ENCODE measurements around the gene EBNA1BP2. TPM values are rescaled to one million over a fixed set of nuclear protein-coding genes. Genes with fewer than 3 reads are reported as not detected.
"Not testable (repeated sequence)": the region's sequence is repeated elsewhere in the genome, so short reads cannot be mapped to it uniquely, and the experiment has no call there.

EBNA1BP2 gene
- total RNA-seq, 1 donor from 2014 or later = 55.8 TPM

DNA sequence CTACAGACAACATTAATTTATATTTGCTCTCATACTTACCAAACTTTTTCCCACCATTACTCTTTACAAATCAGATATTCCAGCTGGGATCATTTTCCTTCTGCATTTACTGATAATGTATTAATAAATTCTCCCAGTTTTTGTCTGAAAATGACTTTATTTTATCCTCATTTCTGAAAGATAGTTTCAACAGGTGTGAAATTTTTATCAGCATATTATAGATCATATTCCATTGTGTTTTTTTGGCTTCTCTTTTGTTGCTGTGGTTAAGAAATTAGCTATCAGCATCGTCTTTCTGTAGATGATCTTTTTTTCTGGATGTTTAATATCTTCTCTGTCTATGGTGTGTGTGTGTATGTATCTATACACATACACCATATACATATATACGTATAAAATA, 2.8 kb upstream of the EBNA1BP2 start:
- no peak for DNase-seq (ENCODE audit: low spot score)

DNA sequence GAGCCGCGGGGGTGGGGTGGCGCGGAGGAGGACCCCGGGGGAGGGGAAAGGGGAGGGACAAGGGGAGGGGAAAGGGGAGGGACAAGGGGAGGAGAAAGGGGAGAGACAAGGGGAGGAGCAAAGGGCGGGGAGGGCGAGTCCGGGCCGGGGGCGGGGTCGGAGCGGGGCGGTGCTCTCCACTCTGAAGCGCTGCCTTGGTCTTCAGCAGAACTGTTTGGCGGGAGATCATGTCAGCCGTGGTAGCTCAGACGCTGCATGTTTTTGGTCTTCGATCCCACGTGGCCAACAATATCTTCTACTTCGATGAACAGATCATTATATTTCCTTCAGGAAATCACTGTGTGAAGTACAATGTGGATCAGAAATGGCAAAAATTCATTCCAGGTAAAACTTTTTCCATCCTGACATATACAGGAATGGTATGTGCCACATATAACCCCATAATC, 460 bp upstream of the EBNA1BP2 start:
- DNase-seq (ENCODE audit: low spot score) = no peak

DNA sequence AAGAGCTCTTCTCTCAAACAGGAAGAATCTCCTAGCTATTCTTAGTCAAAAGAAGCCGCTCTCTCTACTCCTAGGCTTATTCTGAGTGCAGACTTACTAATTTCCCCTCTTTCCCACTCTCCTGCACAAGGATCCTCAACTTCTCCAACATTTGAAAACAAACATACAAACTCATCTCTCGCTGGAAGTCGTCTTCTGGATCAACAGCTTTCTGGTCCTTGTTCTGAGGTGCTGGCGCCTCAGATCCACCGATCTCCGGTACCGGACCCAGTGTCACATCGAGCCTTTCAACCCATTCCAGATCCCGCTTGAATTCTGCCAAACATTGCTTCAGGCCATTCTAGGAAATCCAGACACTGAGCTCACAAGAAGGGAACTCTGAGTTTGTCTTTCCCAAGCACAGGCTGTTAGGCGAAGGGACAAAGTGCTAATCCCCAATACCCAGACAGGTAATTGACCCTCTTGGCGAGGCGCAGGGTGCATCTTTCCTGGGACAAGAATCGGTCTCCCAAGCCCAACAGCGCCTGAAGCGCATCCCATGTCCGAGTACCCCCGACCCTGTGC, 696 bp downstream of the EBNA1BP2 start:
- DNase-seq (ENCODE audit: low spot score) = no peak

DNA sequence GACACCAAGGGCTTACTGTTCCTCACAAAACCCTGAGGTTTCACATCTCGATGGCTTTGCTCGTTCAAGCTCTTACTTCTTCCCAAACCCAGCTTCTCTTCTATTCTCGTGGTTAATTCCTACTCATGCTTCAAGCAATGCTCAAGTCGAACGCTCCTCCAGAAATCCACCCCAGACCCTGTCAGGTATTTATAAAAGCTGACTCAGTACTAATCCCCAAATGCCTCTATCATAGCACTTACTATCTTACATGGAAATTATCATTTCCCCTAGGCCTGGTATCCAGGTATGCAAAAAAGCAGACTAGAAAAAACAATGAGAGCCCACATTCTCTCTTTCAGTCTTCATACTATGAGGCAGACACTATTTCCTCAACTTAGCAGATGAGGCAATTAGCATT, 6.3 kb downstream of the EBNA1BP2 start:
- no peak for DNase-seq (ENCODE audit: low spot score)

DNA sequence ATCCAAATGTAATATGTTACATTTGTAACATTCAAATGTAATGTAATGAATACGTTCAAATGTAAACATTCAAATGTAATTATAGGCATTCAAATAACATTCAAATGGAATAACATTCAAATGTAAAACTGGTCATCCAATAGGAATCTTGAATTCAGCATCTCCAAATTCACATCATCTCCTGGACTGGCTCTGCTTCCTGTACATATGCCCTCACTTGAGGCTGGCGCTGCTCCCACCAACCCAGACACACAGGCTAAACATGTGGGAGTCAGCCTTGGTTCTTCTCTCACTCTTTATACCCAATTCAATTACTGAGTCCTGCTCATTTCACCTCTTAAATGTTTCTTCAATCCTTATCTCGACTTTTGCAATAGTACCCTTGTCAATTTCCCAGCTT, 6.9 kb downstream of the EBNA1BP2 start:
- no peak for DNase-seq (ENCODE audit: low spot score)

DNA sequence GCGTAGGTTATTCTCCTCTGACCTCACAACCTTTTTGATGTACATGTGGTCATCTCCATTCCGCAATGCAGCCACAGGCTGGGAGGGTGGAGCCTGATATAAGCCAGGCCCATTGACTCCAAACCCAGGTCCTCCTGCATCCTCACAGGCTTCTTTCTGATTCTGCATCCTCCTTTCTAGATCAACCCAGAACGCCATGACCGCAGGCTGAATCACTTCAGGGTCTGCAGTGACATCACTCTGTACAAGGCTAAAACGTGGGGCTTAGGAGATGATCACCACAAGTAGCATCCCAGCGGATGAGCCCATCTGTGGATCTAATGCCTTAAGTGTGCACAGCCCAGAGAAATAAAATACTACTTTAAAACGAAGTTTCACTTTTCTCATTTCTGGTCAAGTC, 16.1 kb downstream of the EBNA1BP2 start:
- DNase-seq (ENCODE audit: low spot score) = peak; percentile 33

DNA sequence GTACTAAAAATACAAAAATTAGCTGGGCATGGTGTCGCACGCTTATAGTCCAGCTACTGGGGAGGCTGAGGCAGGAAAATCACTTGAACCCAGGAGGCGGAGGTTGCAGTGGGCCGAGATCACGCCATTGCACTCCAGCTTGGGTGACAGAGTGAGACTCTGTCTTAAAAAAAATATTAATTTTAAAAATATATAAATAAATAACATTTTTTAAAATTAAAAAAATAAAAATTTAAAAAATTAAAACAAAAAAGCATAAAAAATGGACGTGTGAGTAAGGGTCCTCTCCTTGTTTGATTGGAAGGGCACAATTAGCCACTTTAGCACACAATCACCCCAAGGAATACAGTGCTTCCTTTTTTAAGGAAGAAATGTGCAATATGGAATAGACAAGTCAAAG, 18.6 kb downstream of the EBNA1BP2 start:
- DNase-seq (ENCODE audit: low spot score) = no peak

DNA sequence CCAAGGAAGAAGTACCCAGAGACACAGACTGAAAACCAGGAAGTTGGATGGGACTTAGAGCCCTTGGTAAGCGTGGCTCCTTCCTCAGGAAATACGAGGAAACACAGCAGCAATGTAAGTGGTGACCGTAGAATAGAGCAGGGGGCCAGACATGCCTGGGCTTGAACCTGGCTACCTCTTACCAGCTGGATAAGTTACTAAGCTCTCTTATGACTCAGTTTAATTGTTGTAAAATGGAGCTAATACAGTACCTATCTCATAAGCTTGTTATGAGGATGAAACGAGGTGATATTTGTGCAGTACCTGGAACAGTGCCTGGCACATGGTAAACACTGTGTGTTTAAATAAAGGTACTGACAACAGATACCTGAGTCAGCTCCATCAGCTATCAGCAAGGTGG, 19.2 kb downstream of the EBNA1BP2 start:
- peak; percentile 18 for DNase-seq (ENCODE audit: low spot score)

DNA sequence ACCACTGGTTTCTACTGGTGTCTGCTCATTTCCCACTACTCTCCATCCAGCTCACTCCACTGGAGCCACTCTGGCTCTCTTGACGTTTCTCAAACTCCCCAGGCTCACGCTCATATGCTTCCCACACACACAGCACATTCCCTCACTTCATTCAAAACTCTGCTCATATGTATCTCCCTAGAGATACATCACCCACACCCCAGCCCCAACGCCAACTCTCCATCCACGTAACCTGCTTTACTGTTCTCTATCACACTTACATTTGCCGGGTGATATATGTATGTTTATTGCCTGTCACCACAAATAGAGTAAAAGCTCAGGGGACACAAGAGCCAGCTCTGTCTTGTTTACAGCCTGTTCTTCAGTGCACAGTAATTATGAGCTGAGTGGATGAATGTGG, 22.2 kb downstream of the EBNA1BP2 start:
- peak; percentile 39 for DNase-seq (ENCODE audit: low spot score)

DNA sequence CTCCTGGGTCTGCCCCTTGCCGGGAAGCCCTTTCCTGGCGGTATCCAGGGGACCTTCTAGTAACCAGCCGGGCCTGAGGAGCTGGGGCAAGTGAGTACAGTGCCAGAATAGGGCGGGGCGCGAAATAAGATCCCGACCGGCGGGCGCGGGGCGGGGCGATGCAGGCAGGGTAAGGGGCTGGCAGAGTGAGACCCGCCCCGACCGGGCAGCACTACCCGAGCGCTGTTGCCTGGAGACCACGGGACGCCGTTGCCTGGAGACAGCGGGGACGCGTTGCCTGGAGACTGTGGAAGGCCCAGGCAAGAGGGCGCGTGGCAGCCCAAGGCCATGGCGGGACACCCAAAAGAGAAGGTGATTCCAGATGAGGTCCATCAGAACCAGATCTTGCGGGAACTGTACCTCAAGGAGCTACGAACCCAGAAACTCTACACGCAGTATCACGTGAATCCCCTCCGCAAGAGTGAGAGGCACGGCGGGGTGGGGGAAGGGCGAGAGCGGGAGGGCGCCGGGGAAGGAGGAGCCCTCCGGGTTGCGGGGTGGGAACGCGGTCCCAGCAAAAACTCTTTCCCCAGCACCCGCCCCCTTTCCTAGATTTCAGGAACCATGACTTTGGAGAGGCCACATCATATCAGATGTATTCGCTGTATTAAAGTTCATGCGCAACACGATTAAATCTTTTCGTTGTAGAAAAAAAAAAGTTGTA, 24.3 kb downstream of the EBNA1BP2 start:
- DNase-seq (ENCODE audit: low spot score) = peak; percentile 90

DNA sequence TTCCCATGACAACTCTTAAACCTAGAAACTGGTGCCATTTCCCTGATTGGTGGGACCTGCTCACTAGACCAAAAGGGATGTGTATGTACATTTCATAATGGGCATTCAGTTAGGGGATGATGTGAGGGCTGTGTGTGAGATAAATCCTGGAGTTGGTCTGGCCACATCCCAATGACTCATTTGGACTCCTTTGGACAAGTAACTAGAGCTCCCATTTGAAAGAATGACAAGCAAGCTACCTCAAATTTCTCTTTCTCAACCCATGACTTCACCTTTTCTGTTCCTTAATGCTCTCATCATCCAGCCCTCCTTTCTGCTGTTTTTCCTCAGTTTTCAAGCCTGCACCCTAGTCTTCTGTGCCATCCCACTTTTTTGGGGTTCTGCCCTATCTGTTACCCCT, 27.9 kb downstream of the EBNA1BP2 start:
- no peak for DNase-seq (ENCODE audit: low spot score)

DNA sequence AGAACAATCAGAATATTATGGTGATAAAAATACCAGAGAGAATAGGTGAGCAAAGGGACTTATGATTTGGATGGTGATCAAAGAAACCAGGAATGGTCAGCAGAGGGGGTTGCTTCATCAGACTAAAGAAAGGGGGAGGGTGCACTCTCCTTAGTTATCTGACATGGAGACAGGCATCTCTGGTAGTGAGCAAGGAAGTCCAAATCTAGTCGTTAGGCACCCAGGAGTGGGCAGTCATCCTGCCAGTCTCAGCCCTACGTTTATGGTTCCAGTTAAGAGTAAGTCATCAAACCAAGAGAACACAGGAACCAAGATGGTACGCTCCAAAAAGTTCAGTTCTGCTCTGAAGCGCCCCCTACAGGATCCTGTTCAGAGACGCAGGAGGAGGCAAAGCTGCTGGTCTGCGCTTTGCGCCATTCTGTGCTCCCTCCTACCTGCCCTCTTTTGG, 28.6 kb downstream of the EBNA1BP2 start:
- no peak for DNase-seq (ENCODE audit: low spot score)

DNA sequence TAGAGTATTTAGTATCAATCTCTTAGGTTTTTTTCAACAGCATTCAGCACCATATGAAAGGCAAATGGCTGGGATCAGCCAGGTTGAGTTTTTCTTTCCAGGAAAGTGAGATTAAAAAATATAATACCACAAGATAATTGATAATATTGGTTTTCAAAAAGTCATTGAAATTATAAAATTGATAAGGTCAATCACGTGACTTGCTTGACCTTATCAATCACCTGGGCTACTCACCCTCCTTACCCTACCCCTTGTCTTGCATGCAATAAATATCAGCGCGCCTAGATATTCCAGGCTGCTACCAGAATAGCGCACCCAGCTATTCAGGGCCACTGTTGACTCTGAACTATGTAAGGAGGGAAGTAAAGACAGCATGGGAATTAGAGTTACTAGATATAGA, 31.5 kb downstream of the EBNA1BP2 start:
- DNase-seq (ENCODE audit: low spot score) = no peak

DNA sequence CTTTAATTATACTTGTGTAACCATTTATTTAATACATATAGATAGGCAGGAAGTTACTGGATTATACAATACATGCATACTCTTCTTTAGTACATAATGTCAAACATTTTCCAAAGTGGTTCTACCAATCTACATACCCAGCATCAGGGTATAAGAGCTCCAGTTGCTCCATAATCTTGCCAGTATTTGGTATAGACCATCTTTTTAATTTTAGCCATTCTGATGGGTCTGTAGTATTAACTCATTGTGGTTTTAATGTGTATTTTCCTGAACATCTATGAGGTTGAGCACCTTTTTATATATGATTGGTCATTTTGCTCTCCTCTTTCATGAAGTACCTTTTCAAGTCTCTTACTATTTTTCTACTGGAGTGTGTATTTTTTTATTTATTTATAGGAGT, 32.1 kb downstream of the EBNA1BP2 start:
- DNase-seq (ENCODE audit: low spot score) = no peak

DNA sequence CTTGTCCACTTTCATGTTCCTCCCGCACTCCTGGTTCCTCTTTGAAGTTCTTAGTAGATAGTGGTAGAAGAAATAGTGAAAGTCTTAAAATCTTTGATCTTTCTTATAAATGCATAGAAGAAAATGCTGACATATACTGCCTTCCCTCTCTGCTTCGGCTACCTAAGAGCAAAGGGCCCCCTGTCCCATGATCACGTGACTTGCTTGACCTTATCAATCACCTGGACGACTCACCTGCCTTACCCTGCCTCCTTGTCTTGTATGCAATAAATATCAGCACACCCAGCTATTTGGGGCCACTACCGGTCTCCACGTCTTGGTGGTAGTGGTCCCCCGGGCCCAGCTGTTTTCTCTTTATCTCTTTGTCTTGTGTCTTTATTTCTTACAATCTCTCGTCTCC, 32.8 kb downstream of the EBNA1BP2 start:
- DNase-seq (ENCODE audit: low spot score) = not testable (repeated sequence)

DNA sequence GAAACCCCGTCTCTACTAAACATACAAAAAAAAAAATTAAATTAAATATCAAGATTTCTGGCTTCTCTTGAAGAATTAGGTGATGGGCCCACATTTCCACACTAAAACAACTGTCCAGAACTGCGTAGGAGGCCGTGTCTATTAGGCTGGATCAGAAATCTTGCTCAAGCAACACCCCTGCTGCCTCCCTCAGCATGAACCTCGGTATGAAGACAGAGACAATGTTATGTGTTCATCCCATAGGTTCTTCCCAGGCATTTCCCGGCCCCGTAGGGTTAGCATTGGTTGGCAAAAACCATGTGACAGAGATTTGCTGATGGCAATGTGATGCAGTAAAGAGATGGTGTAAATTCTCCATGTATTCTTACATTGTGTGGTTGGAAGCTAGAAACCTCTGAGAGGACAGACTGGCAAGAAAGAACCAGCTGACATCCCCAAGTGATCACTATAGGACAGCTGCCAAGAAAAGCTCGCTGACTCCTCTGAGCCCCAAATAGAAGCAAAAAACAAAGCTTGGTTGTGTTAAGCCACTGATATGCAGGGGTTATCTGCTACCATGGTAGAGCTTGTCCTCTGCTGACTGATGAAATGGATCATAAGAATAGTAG, 34.5 kb downstream of the EBNA1BP2 start:
- DNase-seq (ENCODE audit: low spot score) = no peak

DNA sequence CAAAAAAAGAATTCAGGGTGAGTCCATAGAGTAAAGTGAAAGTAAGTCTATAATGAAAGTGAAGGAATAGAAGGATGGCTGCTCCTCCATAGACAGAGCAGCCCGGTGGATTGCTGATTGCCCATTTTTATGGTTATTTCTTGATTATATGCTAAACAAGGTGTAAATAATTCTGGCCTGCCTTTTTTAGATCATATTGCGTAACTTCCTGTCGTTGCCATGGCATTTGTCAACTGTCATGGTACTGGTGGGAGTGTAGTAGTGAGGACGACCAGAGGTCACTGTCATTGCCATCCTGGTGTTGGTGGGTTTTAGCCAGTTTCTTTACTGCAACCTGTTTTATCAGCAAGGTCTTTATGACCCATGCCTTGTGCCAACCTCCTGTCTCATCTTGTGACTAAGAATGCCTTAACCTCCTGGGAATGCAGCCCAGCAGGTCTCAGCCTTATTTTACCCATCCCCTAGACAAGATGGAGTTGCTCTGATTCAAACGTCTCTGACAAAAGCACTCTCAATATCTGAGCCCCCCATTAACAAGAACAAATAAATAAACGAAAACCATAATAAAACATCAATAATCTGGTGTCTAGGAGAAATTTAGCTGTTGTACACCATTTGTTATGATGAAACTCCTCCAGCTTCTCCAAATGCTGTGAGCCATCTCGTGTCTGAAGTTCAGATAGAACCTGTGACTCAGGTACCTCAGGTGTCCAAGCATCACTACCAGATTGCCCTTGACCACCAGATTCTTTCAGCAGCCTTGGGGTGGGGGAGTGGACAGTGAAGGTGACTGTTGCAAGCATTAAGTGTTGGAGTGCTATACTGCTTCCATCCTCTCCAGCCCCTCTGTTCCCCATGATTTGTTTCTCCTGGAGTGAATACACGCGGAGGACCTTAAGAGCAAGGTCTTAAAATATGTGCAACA, 36.0 kb downstream of the EBNA1BP2 start:
- DNase-seq (ENCODE audit: low spot score) = no peak

DNA sequence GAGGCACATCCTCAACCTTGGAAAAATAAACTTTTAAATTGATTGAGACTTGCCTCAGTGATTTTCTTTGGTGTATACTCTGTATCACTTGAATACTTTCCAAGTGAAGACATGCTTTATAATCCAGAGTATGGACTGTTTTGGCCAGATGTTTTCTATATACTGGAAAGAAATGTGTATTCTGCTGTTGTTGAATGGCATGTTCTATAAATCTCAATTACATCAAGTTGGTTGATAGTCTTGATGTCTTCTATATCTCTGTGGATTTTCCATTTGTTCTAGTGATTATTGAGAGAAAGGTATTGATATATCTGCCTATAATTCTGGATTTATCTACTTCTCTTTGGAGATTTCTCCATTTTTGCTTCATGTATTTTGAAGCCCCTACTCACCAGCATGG, 37.5 kb downstream of the EBNA1BP2 start:
- no peak for DNase-seq (ENCODE audit: low spot score)

DNA sequence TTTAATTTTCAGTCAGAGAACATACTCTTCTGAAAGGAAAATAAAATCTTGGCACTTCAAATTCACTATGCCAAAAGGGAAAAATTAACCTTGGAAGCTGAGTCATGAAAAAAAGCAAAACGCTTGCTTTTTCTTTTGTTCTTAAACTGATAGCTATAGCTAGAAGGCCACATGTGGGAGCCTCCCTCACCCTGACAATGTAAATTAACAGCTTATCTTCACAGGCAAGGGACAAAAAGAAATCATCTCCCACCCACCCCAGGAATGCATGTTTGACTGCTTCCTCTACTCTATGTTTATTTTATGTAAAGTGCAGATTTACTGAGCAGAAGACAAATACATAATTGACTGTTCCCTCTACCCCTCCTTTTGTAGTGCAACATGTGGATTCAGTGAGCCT, 38.0 kb downstream of the EBNA1BP2 start:
- no peak for DNase-seq (ENCODE audit: low spot score)

DNA sequence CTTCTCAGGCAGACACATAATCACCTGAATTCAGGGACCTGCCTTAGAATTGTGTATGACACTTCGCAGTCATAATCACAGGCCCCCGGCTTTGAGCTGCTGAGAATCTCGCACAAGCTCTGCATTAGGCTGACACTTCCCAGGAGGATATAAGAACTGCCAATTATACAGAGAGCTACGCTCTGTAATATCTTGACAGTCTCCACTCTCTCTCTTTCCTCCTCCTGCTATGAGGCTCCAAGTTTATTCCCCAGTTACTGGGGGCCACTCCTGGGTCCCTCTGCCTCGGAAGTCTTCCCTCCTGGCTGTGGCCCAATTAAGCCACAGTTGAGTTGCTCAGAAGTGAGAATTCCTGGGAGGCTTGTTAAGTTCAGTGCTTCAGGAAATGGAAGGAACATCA, 42.7 kb downstream of the EBNA1BP2 start:
- DNase-seq (ENCODE audit: low spot score) = no peak

DNA sequence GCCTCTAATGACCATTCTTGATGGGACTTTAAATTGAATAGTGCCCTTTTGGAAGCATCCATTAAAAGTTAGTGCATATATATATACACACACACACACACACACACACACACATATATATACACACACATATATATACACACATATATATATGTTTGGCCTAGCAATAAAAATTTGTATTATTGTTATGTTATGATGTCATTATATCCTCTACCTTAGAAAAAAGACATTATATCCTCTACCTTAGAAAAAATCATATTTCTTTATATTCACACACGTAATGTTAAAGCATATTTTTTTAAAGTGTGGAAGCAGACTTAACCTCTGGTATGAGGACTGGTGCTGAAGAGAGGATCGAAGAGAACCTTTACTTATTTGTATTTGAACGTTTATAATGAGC, 43.3 kb downstream of the EBNA1BP2 start:
- DNase-seq (ENCODE audit: low spot score) = no peak

DNA sequence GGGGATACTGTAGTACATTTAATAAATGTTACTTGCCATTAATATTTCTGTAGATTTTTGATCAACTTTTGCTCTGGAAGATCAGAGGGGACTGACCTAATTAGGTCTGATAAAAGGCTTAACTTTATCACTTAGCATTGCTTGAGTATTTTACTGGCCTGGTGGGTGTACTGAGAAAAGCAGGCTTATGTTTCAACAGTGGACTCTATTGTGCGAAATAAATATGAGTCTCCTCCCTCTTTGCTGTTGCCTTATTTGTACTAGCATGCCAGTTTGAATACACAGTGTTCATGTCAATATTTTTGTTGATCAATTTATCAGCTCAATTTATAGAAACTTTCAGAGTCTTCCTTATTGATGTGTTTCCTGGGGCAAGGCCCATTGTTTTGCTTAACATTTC, 49.1 kb downstream of the EBNA1BP2 start:
- DNase-seq (ENCODE audit: low spot score) = no peak
